HG02938 (cell line): ENCODE data around the gene PLEKHA6.

ENCODE experiments used
- ATAC-seq: cut with Tn5 transposase; IDR thresholded peaks from one replicate; pipeline ENCODE4 v1.9.1; 2021; ENCODE audit warnings: mild to moderate bottlenecking, moderate library complexity; ENCODE audit not compliant: unreplicated experiment

Gene PLEKHA6

GRCh38 chr1:204196068-204196795, 163.5 kb downstream of the PLEKHA6 start, which contains the start of gene KISS1:
Gene KISS1 (minus strand): TSS chr1:204196491. CDS start chr1:204192876, 3,615 bp downstream.
- no peak for ATAC-seq

GRCh38 chr1:204194771-204195170, 165.0 kb downstream of the PLEKHA6 start:
- ATAC-seq = no peak

- ATAC-seq = no peak
Observed at GRCh38 chr1:204194080-204194479, 165.6 kb downstream of the PLEKHA6 start.

GRCh38 chr1:204192589-204193352, 167.0 kb downstream of the PLEKHA6 start:
- no peak for ATAC-seq

GRCh38 chr1:204192046-204192445, 167.7 kb downstream of the PLEKHA6 start:
- no peak for ATAC-seq

- ATAC-seq = no peak
Observed at GRCh38 chr1:204191456-204191855, 168.3 kb downstream of the PLEKHA6 start.

GRCh38 chr1:204190212-204191211, 169.2 kb downstream of the PLEKHA6 start:
- no peak for ATAC-seq

- no peak for ATAC-seq
Observed at GRCh38 chr1:204188959-204189639, 170.6 kb downstream of the PLEKHA6 start.

GRCh38 chr1:204186597-204186996, 173.1 kb downstream of the PLEKHA6 start:
- no peak for ATAC-seq

- no peak for ATAC-seq
Observed at GRCh38 chr1:204181116-204181515, 178.6 kb downstream of the PLEKHA6 start.

GRCh38 chr1:204180133-204180532, 179.6 kb downstream of the PLEKHA6 start:
- ATAC-seq = no peak

GRCh38 chr1:204178487-204179281, 181.0 kb downstream of the PLEKHA6 start:
- ATAC-seq = no peak

- no peak for ATAC-seq
Observed at GRCh38 chr1:204177133-204177532, 182.6 kb downstream of the PLEKHA6 start.

- no peak for ATAC-seq
Observed at GRCh38 chr1:204176049-204176448, 183.7 kb downstream of the PLEKHA6 start.

GRCh38 chr1:204174958-204175357, 184.8 kb downstream of the PLEKHA6 start:
- ATAC-seq = no peak

GRCh38 chr1:204172404-204173029, 187.2 kb downstream of the PLEKHA6 start:
- ATAC-seq = no peak

GRCh38 chr1:204171751-204172178, 188.0 kb downstream of the PLEKHA6 start:
- ATAC-seq = no peak

- ATAC-seq = no peak
Observed at GRCh38 chr1:204170494-204171155, 189.1 kb downstream of the PLEKHA6 start.
